ENCODE measurements around the gene CCNL1. TPM values are rescaled to one million over a fixed set of nuclear protein-coding genes. Genes with fewer than 3 reads are reported as not detected.

The CCNL1 gene
- total RNA-seq, 1 experiment from 2014 or later, result 118 TPM

DNA sequence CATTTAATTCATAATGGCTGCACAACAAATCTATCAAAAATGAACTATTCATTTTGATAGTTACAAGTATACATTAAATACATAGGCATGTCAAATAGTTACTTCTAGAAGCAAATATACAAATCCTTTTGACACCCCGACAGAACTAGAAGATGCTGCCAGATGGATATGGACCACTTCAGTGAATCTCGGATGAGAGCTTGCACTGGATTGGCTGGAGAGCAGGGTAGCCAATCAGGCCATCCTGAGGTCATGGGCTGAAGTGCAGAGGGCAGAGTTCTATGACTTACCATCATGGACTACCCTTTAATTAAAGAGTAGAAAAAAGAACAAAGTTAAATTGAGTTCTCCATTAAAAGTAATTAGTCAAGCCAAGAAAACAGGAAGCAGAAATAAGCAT lies 8.3 kb downstream of the CCNL1 start:
- in situ Hi-C loops (cut with HindIII; ENCODE audit: low pct_unique_long_range_greater_than_20kb, low sequenced_read_pairs), result no loop called here
- TF ChIP-seq, protein P1, sequence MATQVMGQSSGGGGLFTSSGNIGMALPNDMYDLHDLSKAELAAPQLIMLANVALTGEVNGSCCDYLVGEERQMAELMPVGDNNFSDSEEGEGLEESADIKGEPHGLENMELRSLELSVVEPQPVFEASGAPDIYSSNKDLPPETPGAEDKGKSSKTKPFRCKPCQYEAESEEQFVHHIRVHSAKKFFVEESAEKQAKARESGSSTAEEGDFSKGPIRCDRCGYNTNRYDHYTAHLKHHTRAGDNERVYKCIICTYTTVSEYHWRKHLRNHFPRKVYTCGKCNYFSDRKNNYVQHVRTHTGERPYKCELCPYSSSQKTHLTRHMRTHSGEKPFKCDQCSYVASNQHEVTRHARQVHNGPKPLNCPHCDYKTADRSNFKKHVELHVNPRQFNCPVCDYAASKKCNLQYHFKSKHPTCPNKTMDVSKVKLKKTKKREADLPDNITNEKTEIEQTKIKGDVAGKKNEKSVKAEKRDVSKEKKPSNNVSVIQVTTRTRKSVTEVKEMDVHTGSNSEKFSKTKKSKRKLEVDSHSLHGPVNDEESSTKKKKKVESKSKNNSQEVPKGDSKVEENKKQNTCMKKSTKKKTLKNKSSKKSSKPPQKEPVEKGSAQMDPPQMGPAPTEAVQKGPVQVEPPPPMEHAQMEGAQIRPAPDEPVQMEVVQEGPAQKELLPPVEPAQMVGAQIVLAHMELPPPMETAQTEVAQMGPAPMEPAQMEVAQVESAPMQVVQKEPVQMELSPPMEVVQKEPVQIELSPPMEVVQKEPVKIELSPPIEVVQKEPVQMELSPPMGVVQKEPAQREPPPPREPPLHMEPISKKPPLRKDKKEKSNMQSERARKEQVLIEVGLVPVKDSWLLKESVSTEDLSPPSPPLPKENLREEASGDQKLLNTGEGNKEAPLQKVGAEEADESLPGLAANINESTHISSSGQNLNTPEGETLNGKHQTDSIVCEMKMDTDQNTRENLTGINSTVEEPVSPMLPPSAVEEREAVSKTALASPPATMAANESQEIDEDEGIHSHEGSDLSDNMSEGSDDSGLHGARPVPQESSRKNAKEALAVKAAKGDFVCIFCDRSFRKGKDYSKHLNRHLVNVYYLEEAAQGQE (IDR thresholded peaks at IDR 0.05; ENCODE audit: insufficient read depth in 1 of 2, low read depth in 2 of 2, low read length in 1 of 2), result no peak
- TF ChIP-seq, protein P2, sequence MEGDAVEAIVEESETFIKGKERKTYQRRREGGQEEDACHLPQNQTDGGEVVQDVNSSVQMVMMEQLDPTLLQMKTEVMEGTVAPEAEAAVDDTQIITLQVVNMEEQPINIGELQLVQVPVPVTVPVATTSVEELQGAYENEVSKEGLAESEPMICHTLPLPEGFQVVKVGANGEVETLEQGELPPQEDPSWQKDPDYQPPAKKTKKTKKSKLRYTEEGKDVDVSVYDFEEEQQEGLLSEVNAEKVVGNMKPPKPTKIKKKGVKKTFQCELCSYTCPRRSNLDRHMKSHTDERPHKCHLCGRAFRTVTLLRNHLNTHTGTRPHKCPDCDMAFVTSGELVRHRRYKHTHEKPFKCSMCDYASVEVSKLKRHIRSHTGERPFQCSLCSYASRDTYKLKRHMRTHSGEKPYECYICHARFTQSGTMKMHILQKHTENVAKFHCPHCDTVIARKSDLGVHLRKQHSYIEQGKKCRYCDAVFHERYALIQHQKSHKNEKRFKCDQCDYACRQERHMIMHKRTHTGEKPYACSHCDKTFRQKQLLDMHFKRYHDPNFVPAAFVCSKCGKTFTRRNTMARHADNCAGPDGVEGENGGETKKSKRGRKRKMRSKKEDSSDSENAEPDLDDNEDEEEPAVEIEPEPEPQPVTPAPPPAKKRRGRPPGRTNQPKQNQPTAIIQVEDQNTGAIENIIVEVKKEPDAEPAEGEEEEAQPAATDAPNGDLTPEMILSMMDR (IDR thresholded peaks at IDR 0.05), result no peak
- TF ChIP-seq SIN3A (IDR thresholded peaks at IDR 0.05; ENCODE audit: borderline replicate concordance, insufficient read depth, low read depth, low read length) (no peak), TCF7L2 (IDR thresholded peaks at IDR 0.05; ENCODE audit: low read depth, low read length) (no peak), POLR2AphosphoS5 (IDR thresholded peaks at IDR 0.05; ENCODE audit: low read depth, low read length) (no peak)

DNA sequence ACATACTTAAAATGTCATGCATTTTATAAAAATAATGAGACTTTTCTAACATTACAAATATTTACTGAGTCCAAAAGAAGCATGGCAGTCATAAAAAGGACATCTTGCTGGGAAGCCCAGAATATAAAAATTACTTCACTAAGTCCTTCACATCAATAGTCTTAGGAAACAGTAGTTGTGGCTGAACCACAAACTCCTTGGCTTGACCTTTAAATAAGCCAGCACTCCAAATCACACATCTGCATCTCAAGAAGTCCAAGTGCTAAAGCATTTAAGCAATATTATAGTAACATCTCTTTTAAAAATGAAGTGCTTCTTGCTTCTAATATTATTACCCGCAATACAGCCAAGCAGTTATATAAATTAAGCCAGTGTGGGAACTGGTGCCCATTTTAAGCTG lies 8.8 kb downstream of the CCNL1 start:
- no peaks in the 10 kb centered on the region for H3K27me3 ChIP-seq (ENCODE audit: control insufficient read depth, insufficient read depth, low read length)
- in situ Hi-C loops (cut with HindIII; ENCODE audit: low pct_unique_long_range_greater_than_20kb, low sequenced_read_pairs) (no loop called here), intact Hi-C loops (cut with micrococcal nuclease; ENCODE audit: unreplicated experiment) (no loop called here)
- H3K9me3 ChIP-seq (ENCODE audit: control insufficient read depth, insufficient read depth, low read depth, low read length), result no peaks in the 10 kb centered on the region
- peaks cover 99% of the 10 kb centered on the region for H3K36me3 ChIP-seq (ENCODE audit: control insufficient read depth, insufficient read depth, low read length)
- H3K4me1 ChIP-seq (ENCODE audit: control insufficient read depth, insufficient read depth, low read length), result peaks cover 29% of the 10 kb centered on the region
- TF ChIP-seq TCF7L2 (IDR thresholded peaks at IDR 0.05; ENCODE audit: low read depth, low read length) (no peak), POLR2AphosphoS5 (IDR thresholded peaks at IDR 0.05; ENCODE audit: low read depth, low read length) (no peak), SIN3A (IDR thresholded peaks at IDR 0.05; ENCODE audit: borderline replicate concordance, insufficient read depth, low read depth, low read length) (no peak)
- TF ChIP-seq, protein P1 (IDR thresholded peaks at IDR 0.05; ENCODE audit: insufficient read depth in 1 of 2, low read depth in 2 of 2, low read length in 1 of 2), result no peak
- TF ChIP-seq, protein P2 (IDR thresholded peaks at IDR 0.05), result no peak
- POLR2A ChIA-PET, result no interaction called here
- no peak overlapping the region; the same call in 1 of the 2 replicates for H3K27ac ChIP-seq (ENCODE audit: low read length)
- no peak for DNase-seq (ENCODE audit: low read depth, low spot score)
- BruUV-seq (replicated peaks), result no TSS peak
- CTCF ChIA-PET, result no interaction called here
- no peak for ATAC-seq
- H3K4me3 ChIP-seq (ENCODE audit: low read depth in 2 of 2, low read length in 2 of 2), result no peak overlapping the region

More for the DNA sequence above, 8.3 kb downstream of the CCNL1 start:
- Histone ChIP-seq H3K27ac (ENCODE audit: low read length) (no peak overlapping the region), H3K27me3 (ENCODE audit: control insufficient read depth, insufficient read depth, low read length) (no peaks in the 10 kb centered on the region), H3K36me3 (ENCODE audit: control insufficient read depth, insufficient read depth, low read length) (peaks cover 100% of the 10 kb centered on the region), H3K4me3 (ENCODE audit: low read depth in 2 of 2, low read length in 2 of 2) (no peak overlapping the region), H3K9me3 (ENCODE audit: control insufficient read depth, insufficient read depth, low read depth, low read length) (no peaks in the 10 kb centered on the region), H3K4me1 (ENCODE audit: control insufficient read depth, insufficient read depth, low read length) (peaks cover 34% of the 10 kb centered on the region)
- POLR2A ChIA-PET, result no interaction called here
- CTCF ChIA-PET, result no interaction called here
- ATAC-seq (peak; percentile 57; the same call in 1 of the 2 replicates), DNase-seq (ENCODE audit: low read depth, low spot score) (no peak)
- no TSS peak for BruUV-seq (replicated peaks)
- intact Hi-C loops (cut with micrococcal nuclease; ENCODE audit: unreplicated experiment), result no loop called here

All from Panc1 (cell line).